ENCODE results near the gene TOX2.
"Not testable (repeated sequence)": the region's sequence is repeated elsewhere in the genome, so short reads cannot be mapped to it uniquely, and the experiment has no call there.

Gene TOX2

GRCh38 chr20:44033344-44033743, 118.7 kb downstream of the TOX2 start:
- DNase-seq (ENCODE audit: low read depth) = no peak

GRCh38 chr20:44033873-44034272, 119.2 kb downstream of the TOX2 start:
- DNase-seq (ENCODE audit: low read depth) = no peak

- no peak for DNase-seq (ENCODE audit: low read depth)
Observed at GRCh38 chr20:44034451-44034850, 119.8 kb downstream of the TOX2 start.

GRCh38 chr20:44034965-44035635, 120.4 kb downstream of the TOX2 start:
- DNase-seq (ENCODE audit: low read depth) = no peak

- DNase-seq (ENCODE audit: low read depth) = no peak
Observed at GRCh38 chr20:44035924-44036323, 121.3 kb downstream of the TOX2 start.

- DNase-seq (ENCODE audit: low read depth) = no peak
Observed at GRCh38 chr20:44036441-44036840, 121.8 kb downstream of the TOX2 start.

GRCh38 chr20:44038681-44039123, 124.0 kb downstream of the TOX2 start:
- no peak for DNase-seq (ENCODE audit: low read depth)

- no peak for DNase-seq (ENCODE audit: low read depth)
Observed at GRCh38 chr20:44039147-44039546, 124.5 kb downstream of the TOX2 start.

- DNase-seq (ENCODE audit: low read depth) = no peak
Observed at GRCh38 chr20:44039741-44040140, 125.1 kb downstream of the TOX2 start.

GRCh38 chr20:44040202-44040915, 125.7 kb downstream of the TOX2 start:
- DNase-seq (ENCODE audit: low read depth) = no peak

- no peak for DNase-seq (ENCODE audit: low read depth)
Observed at GRCh38 chr20:44041001-44041400, 126.3 kb downstream of the TOX2 start.

- not testable (repeated sequence) for DNase-seq (ENCODE audit: low read depth)
Observed at GRCh38 chr20:44044712-44045111, 130.1 kb downstream of the TOX2 start.

- no peak for DNase-seq (ENCODE audit: low read depth)
Observed at GRCh38 chr20:44050327-44050726, 135.7 kb downstream of the TOX2 start.

- DNase-seq (ENCODE audit: low read depth) = no peak
Observed at GRCh38 chr20:44050925-44051660, 136.4 kb downstream of the TOX2 start.

GRCh38 chr20:44051661-44052000, 137.0 kb downstream of the TOX2 start:
- no peak for DNase-seq (ENCODE audit: low read depth)

GRCh38 chr20:44052166-44052565, 137.5 kb downstream of the TOX2 start:
- DNase-seq (ENCODE audit: low read depth) = no peak

GRCh38 chr20:44053046-44053445, 138.4 kb downstream of the TOX2 start:
- no peak for DNase-seq (ENCODE audit: low read depth)

GRCh38 chr20:44054118-44054517, 139.5 kb downstream of the TOX2 start:
- DNase-seq (ENCODE audit: low read depth) = no peak

GRCh38 chr20:44054849-44055248, 140.2 kb downstream of the TOX2 start:
- DNase-seq (ENCODE audit: low read depth) = no peak

- peak; percentile 57 for DNase-seq (ENCODE audit: low read depth)
Observed at GRCh38 chr20:44056010-44056698, 141.5 kb downstream of the TOX2 start.

- no peak for DNase-seq (ENCODE audit: low read depth)
Observed at GRCh38 chr20:44057698-44058675, 143.3 kb downstream of the TOX2 start.
